Spleen (tissue), 7 donors: ENCODE measurements around the gene CBFA2T2.
"Not testable (repeated sequence)": the region's sequence is repeated elsewhere in the genome, so short reads cannot be mapped to it uniquely, and the experiment has no call there.

ENCODE experiments used
- CTCF ChIP-seq, 11 experiments: fragments of 200-600 bp in 7 of 11; fragments of 450-650 bp in 4 of 11; sonication (generic) in 4 of 11; IDR thresholded peaks in 8 of 11; conservative IDR thresholded peaks in 3 of 11; 1 replicate in 7 of 11; 2 replicates in 4 of 11; pipeline versions ENCODE4 v1.4.0 to v1.8.0; 2016 to 2021; ENCODE audit warnings: antibody characterized with exemption in 11 of 11, inconsistent platforms in 4 of 11, mild to moderate bottlenecking in 1 of 11
- POLR2A ChIP-seq, 3 donors: fragments of 450-650 bp; IDR thresholded peaks; one replicate each; pipeline ENCODE4 v1.5.1; 2017; ENCODE audit warnings: antibody characterized with exemption in 3 of 3, mild to moderate bottlenecking in 1 of 3
- donor health status: DM: no; HTN: no; CAD: no; lungs with moderate emphysema.
- donor health status: DM: no; HTN: no; CAD: no.
- donor health status: DM: no; HTN: no; CAD: no.

- not testable (repeated sequence) for TF ChIP-seq POLR2A (IDR thresholded peaks at IDR 0.05); CTCF (IDR thresholded peaks at IDR 0.05 in 8 of 11, conservative IDR thresholded peaks at IDR 0.05 in 3 of 11)
Observed at GRCh38 chr20:33698966-33699365, 209.1 kb downstream of the CBFA2T2 start.
